ENCODE measurements around the gene SHKBP1.
A peak's percentile ranks its signal among the peaks of the same experiment; 100 is the strongest.
"Not testable (repeated sequence)": the region's sequence is repeated elsewhere in the genome, so short reads cannot be mapped to it uniquely, and the experiment has no call there.

SHKBP1 gene

GRCh38 chr19:40534148-40534547, 42.5 kb upstream of the SHKBP1 start:
- no peak for DNase-seq (ENCODE audit: low spot score)
- no peak for TF ChIP-seq CTCF (IDR thresholded peaks at IDR 0.05)
- Histone ChIP-seq H3K27ac (no peak overlapping the region), H3K4me3 (no peak overlapping the region)

GRCh38 chr19:40539070-40539469, 37.6 kb upstream of the SHKBP1 start:
- no peak for TF ChIP-seq CTCF (IDR thresholded peaks at IDR 0.05)
- no peak for DNase-seq (ENCODE audit: low spot score)
- Histone ChIP-seq H3K4me3 (no peak overlapping the region), H3K27ac (no peak overlapping the region)

- Histone ChIP-seq H3K27ac (peak overlapping the region; percentile 45 to 62), H3K4me3 (no peak overlapping the region)
- DNase-seq (ENCODE audit: low spot score): peak; percentile 88
- TF ChIP-seq CTCF (IDR thresholded peaks at IDR 0.05): no peak
These were observed 34.3 kb upstream of the SHKBP1 start for GRCh38 chr19:40542202-40542859.

- Histone ChIP-seq H3K4me3 (no peak overlapping the region), H3K27ac (peak overlapping the region; percentile 12 to 21)
- TF ChIP-seq CTCF (IDR thresholded peaks at IDR 0.05): no peak
- no peak for DNase-seq (ENCODE audit: low spot score)
These were observed 33.6 kb upstream of the SHKBP1 start for GRCh38 chr19:40543029-40543597.

- H3K27ac ChIP-seq; DNase-seq (ENCODE audit: low spot score); H3K4me3 ChIP-seq: not testable (repeated sequence)
These were observed 30.4 kb upstream of the SHKBP1 start for GRCh38 chr19:40546153-40546841.

- H3K27ac ChIP-seq; H3K4me3 ChIP-seq; DNase-seq (ENCODE audit: low spot score): not testable (repeated sequence)
These were observed 29.5 kb upstream of the SHKBP1 start for GRCh38 chr19:40547190-40547589.

GRCh38 chr19:40547836-40548235, 28.8 kb upstream of the SHKBP1 start:
- TF ChIP-seq CTCF (IDR thresholded peaks at IDR 0.05): no peak
- DNase-seq (ENCODE audit: low spot score): no peak
- Histone ChIP-seq H3K4me3 (no peak overlapping the region), H3K27ac (no peak overlapping the region)
